Muscle layer of duodenum (tissue), 2 donors: ENCODE data around the gene SGO2.

ENCODE experiments used
- H3K27ac ChIP-seq: one replicate; pipeline ENCODE4 v1.7.0; 2013; ENCODE audit warnings: mild to moderate bottlenecking, low read length
- H3K27me3 ChIP-seq: one replicate; pipeline ENCODE4 v1.7.0; 2013; ENCODE audit warnings: low read depth, mild to moderate bottlenecking, control low read depth, low read length
- H3K36me3 ChIP-seq, 2 donors: one replicate each; pipeline ENCODE4 v1.7.0; 2013; ENCODE audit warnings: low read length in 2 of 2, control low read depth in 1 of 2, mild to moderate bottlenecking in 1 of 2; ENCODE audit not compliant: insufficient read depth in 2 of 2, control insufficient read depth in 1 of 2
- H3K4me1 ChIP-seq, 2 donors: one replicate each; pipeline ENCODE4 v1.7.0; 2013; ENCODE audit warnings: low read length in 2 of 2, mild to moderate bottlenecking in 2 of 2, control low read depth in 1 of 2, moderate library complexity in 1 of 2; ENCODE audit not compliant: insufficient read depth in 2 of 2, control insufficient read depth in 1 of 2
- H3K4me3 ChIP-seq, 2 donors: one replicate each; pipeline ENCODE4 v1.7.0; 2013; ENCODE audit warnings: low read length in 2 of 2, low read depth in 1 of 2, mild to moderate bottlenecking in 1 of 2
- H3K9me3 ChIP-seq, 2 donors: one replicate each; pipeline ENCODE4 v1.7.0; 2013; ENCODE audit warnings: low read length in 2 of 2, control low read depth in 1 of 2, mild to moderate bottlenecking in 1 of 2; ENCODE audit not compliant: control insufficient read depth in 1 of 2
- donor health status: healthy.

SGO2 gene

GRCh38 chr2:200614249-200614648, 88.2 kb downstream of the SGO2 start:
- peaks cover 0 to 3% of the 10 kb centered on the region in 2 donors for H3K36me3 ChIP-seq
- H3K27ac ChIP-seq, result no peak overlapping the region
- H3K4me1 ChIP-seq, result no peaks in the 10 kb centered on the region
- no peaks in the 10 kb centered on the region for H3K27me3 ChIP-seq
- no peak overlapping the region for H3K4me3 ChIP-seq
- H3K9me3 ChIP-seq, result no peaks in the 10 kb centered on the region

GRCh38 chr2:200615247-200615646, 89.2 kb downstream of the SGO2 start:
- no peaks in the 10 kb centered on the region for H3K9me3 ChIP-seq
- no peak overlapping the region for H3K27ac ChIP-seq
- H3K36me3 ChIP-seq, result peaks cover 0 to 3% of the 10 kb centered on the region in 2 donors
- H3K27me3 ChIP-seq, result no peaks in the 10 kb centered on the region
- H3K4me1 ChIP-seq, result no peaks in the 10 kb centered on the region
- no peak overlapping the region for H3K4me3 ChIP-seq

GRCh38 chr2:200616193-200616592, 90.2 kb downstream of the SGO2 start:
- Histone ChIP-seq H3K9me3 (no peaks in the 10 kb centered on the region), H3K36me3 (peaks cover 0 to 3% of the 10 kb centered on the region in 2 donors), H3K27me3 (no peaks in the 10 kb centered on the region), H3K4me1 (no peaks in the 10 kb centered on the region), H3K27ac (peak overlapping the region; percentile 32), H3K4me3 (no peak overlapping the region)

- Histone ChIP-seq H3K27ac (peak overlapping the region; percentile 32), H3K4me1 (no peaks in the 10 kb centered on the region), H3K4me3 (no peak overlapping the region), H3K27me3 (no peaks in the 10 kb centered on the region), H3K36me3 (peaks cover 0 to 3% of the 10 kb centered on the region in 2 donors), H3K9me3 (no peaks in the 10 kb centered on the region)
Measured at GRCh38 chr2:200616656-200617055, 90.6 kb downstream of the SGO2 start.

GRCh38 chr2:200617156-200618053, 91.4 kb downstream of the SGO2 start:
- no peaks in the 10 kb centered on the region for H3K27me3 ChIP-seq
- peaks cover 0 to 3% of the 10 kb centered on the region in 2 donors for H3K36me3 ChIP-seq
- H3K27ac ChIP-seq, result no peak overlapping the region
- no peaks in the 10 kb centered on the region for H3K9me3 ChIP-seq
- H3K4me1 ChIP-seq, result no peaks in the 10 kb centered on the region
- no peak overlapping the region for H3K4me3 ChIP-seq

- H3K27me3 ChIP-seq, result no peaks in the 10 kb centered on the region
- no peaks in the 10 kb centered on the region for H3K4me1 ChIP-seq
- H3K9me3 ChIP-seq, result no peaks in the 10 kb centered on the region
- H3K4me3 ChIP-seq, result no peak overlapping the region
- H3K27ac ChIP-seq, result no peak overlapping the region
- no peaks in the 10 kb centered on the region for H3K36me3 ChIP-seq
Measured at GRCh38 chr2:200618054-200618419, 92.0 kb downstream of the SGO2 start.

- Histone ChIP-seq H3K27me3 (no peaks in the 10 kb centered on the region), H3K9me3 (no peaks in the 10 kb centered on the region), H3K4me3 (no peak overlapping the region), H3K4me1 (no peaks in the 10 kb centered on the region), H3K27ac (no peak overlapping the region), H3K36me3 (no peaks in the 10 kb centered on the region)
Measured at GRCh38 chr2:200618590-200619021, 92.6 kb downstream of the SGO2 start.

- Histone ChIP-seq H3K36me3 (no peaks in the 10 kb centered on the region), H3K27ac (no peak overlapping the region), H3K4me3 (no peak overlapping the region), H3K4me1 (no peaks in the 10 kb centered on the region), H3K27me3 (no peaks in the 10 kb centered on the region), H3K9me3 (no peaks in the 10 kb centered on the region)
Measured at GRCh38 chr2:200619279-200619678, 93.3 kb downstream of the SGO2 start.

GRCh38 chr2:200620606-200621390, 94.8 kb downstream of the SGO2 start:
- no peaks in the 10 kb centered on the region for H3K4me1 ChIP-seq
- H3K36me3 ChIP-seq, result no peaks in the 10 kb centered on the region
- H3K27me3 ChIP-seq, result no peaks in the 10 kb centered on the region
- H3K9me3 ChIP-seq, result no peaks in the 10 kb centered on the region
- H3K4me3 ChIP-seq, result no peak overlapping the region
- H3K27ac ChIP-seq, result no peak overlapping the region

GRCh38 chr2:200622106-200622505, 96.1 kb downstream of the SGO2 start:
- no peaks in the 10 kb centered on the region for H3K36me3 ChIP-seq
- no peaks in the 10 kb centered on the region for H3K4me1 ChIP-seq
- H3K27me3 ChIP-seq, result no peaks in the 10 kb centered on the region
- no peak overlapping the region for H3K4me3 ChIP-seq
- H3K9me3 ChIP-seq, result no peaks in the 10 kb centered on the region
- H3K27ac ChIP-seq, result no peak overlapping the region

- H3K9me3 ChIP-seq, result no peaks in the 10 kb centered on the region
- no peak overlapping the region for H3K27ac ChIP-seq
- H3K36me3 ChIP-seq, result no peaks in the 10 kb centered on the region
- H3K27me3 ChIP-seq, result no peaks in the 10 kb centered on the region
- H3K4me1 ChIP-seq, result no peaks in the 10 kb centered on the region
- no peak overlapping the region for H3K4me3 ChIP-seq
Measured at GRCh38 chr2:200624026-200624425, 98.0 kb downstream of the SGO2 start.
